Activated CD4-positive, alpha-beta T cell treated with anti-CD3 and anti-CD28 coated beads, Interleukin-2, amount 50 U/mL, for 4 hours (primary cell): ENCODE results near the gene MED13L.
"Not testable (repeated sequence)": the region's sequence is repeated elsewhere in the genome, so short reads cannot be mapped to it uniquely, and the experiment has no call there.

Experiments
- DNase-seq, 2 experiments: peaks; one replicate each; pipeline ENCODE4 v3.0.0-alpha.2; 2020

MED13L gene

GRCh38 chr12:116246490-116247179 lies 30.9 kb downstream of the MED13L start:
- no peak for DNase-seq

- DNase-seq: no peak
Observed at GRCh38 chr12:116245189-116245588, 32.3 kb downstream of the MED13L start.

- no peak for DNase-seq
Observed at GRCh38 chr12:116244474-116245090, 32.9 kb downstream of the MED13L start.

- no peak for DNase-seq
Observed at GRCh38 chr12:116244001-116244400, 33.5 kb downstream of the MED13L start.

- DNase-seq: no peak
Observed at GRCh38 chr12:116242740-116243139, 34.8 kb downstream of the MED13L start.

GRCh38 chr12:116241157-116241759 lies 36.2 kb downstream of the MED13L start:
- no peak for DNase-seq

GRCh38 chr12:116238570-116239119 lies 38.8 kb downstream of the MED13L start:
- DNase-seq: not testable (repeated sequence)

- DNase-seq: no peak
Observed at GRCh38 chr12:116238149-116238548, 39.3 kb downstream of the MED13L start.

GRCh38 chr12:116236976-116237375 lies 40.5 kb downstream of the MED13L start:
- no peak for DNase-seq

GRCh38 chr12:116236148-116236731 lies 41.3 kb downstream of the MED13L start:
- DNase-seq: peak; percentile 37 to 38

- DNase-seq: not testable (repeated sequence)
Observed at GRCh38 chr12:116234148-116234547, 43.3 kb downstream of the MED13L start.

GRCh38 chr12:116233669-116234068 lies 43.8 kb downstream of the MED13L start:
- DNase-seq: no peak

GRCh38 chr12:116227811-116228210 lies 49.7 kb downstream of the MED13L start:
- no peak for DNase-seq

GRCh38 chr12:116226026-116226425 lies 51.5 kb downstream of the MED13L start:
- no peak for DNase-seq

GRCh38 chr12:116222358-116222757 lies 55.1 kb downstream of the MED13L start:
- DNase-seq: peak; percentile 37 to 46

- no peak for DNase-seq
Observed at GRCh38 chr12:116220756-116221155, 56.7 kb downstream of the MED13L start.

- no peak for DNase-seq
Observed at GRCh38 chr12:116217045-116217735, 60.3 kb downstream of the MED13L start.

- no peak for DNase-seq
Observed at GRCh38 chr12:116216022-116216756, 61.3 kb downstream of the MED13L start.

GRCh38 chr12:116215023-116215422 lies 62.5 kb downstream of the MED13L start:
- no peak for DNase-seq

GRCh38 chr12:116213885-116214527 lies 63.5 kb downstream of the MED13L start:
- DNase-seq: no peak

- DNase-seq: no peak
Observed at GRCh38 chr12:116213014-116213413, 64.5 kb downstream of the MED13L start.

GRCh38 chr12:116210762-116211161 lies 66.7 kb downstream of the MED13L start:
- DNase-seq: no peak
